GM12878 (cell line): ENCODE results near the gene HHIPL1. TPM values are rescaled to one million over a fixed set of nuclear protein-coding genes. Genes with fewer than 3 reads are reported as not detected.

ENCODE experiments used
- ATAC-seq: fragments of 200-7000 bp; cut with Tn5 transposase; 3 replicates; pipeline ENCODE4 v1.9.1; 2020; ENCODE audit warnings: mild to moderate bottlenecking, moderate library complexity
- BruUV-seq: library from RNA; stranded (reverse); fragments of 400-500 nt; replicated peaks from 2 replicates; lab custom pipeline; 2021; lab: Mats Ljungman, UMichigan
- CTCF ChIA-PET: fragments of 300-600 bp; sonication (Branson Sonifier 250); formaldehyde crosslinking; extraction: SDS; loops from one replicate; lab custom pipeline; 2021; ENCODE audit warnings: inconsistent platforms; lab: Yijun Ruan, JAX
- POLR2A ChIA-PET: fragments of 350-600 bp; formaldehyde crosslinking; extraction: SDS; loops from one replicate; lab custom pipeline; 2021; ENCODE audit warnings: inconsistent platforms; lab: Charles Lee
- RAD21 ChIA-PET: fragments of 300-600 bp; sonication (Branson Sonifier 250); formaldehyde crosslinking; loops from one replicate; lab custom pipeline; 2023; ENCODE audit warnings: antibody characterized with exemption; ENCODE audit not compliant: unreplicated experiment; lab: Charles Lee
- SMC1A ChIA-PET: fragments of 300-600 bp; sonication (Branson Sonifier 250); formaldehyde crosslinking; loops from one replicate; lab custom pipeline; 2023; ENCODE audit not compliant: unreplicated experiment, uncharacterized antibody; lab: Charles Lee
- DNase-seq: peaks from one replicate; pipeline ENCODE4 v3.0.0-alpha.2; 2011; ENCODE audit warnings: low read depth, low spot score
- FAIRE-seq: peaks from 3 replicates; lab custom pipeline; 2011; peaks lifted over from hg19 to GRCh38; lab: Jason Lieb, UNC
- H2AFZ ChIP-seq: 2 replicates; pipeline ENCODE4 v1.6.0; 2011; ENCODE audit warnings: low read depth, low read length, control low read depth; ENCODE audit not compliant: control insufficient read depth
- H3K27ac ChIP-seq: 2 replicates; pipeline ENCODE4 v1.5.1; 2011; ENCODE audit warnings: control low read depth; ENCODE audit not compliant: control insufficient read depth, insufficient read depth
- H3K27me3 ChIP-seq, 2 experiments: replicated peaks in 1 of 2; 2 replicates each; pipeline versions ENCODE4 v1.6.0 to v1.6.1; 2011; ENCODE audit warnings: low read length in 1 of 2; ENCODE audit not compliant: control insufficient read depth in 2 of 2, insufficient read depth in 2 of 2
- H3K36me3 ChIP-seq, 2 experiments: 2 replicates each; pipeline ENCODE4 v1.5.1; 2011; ENCODE audit warnings: low read length in 1 of 2; ENCODE audit not compliant: control insufficient read depth in 2 of 2, insufficient read depth in 2 of 2
- H3K4me1 ChIP-seq: 2 replicates; pipeline ENCODE4 v1.6.1; 2011; ENCODE audit warnings: mild to moderate bottlenecking, low read length, moderate library complexity, mixed read lengths; ENCODE audit not compliant: control insufficient read depth, insufficient read depth
- H3K4me2 ChIP-seq: 2 replicates; pipeline ENCODE4 v1.6.0; 2011; ENCODE audit warnings: control low read depth; ENCODE audit not compliant: control insufficient read depth, insufficient read depth
- H3K4me3 ChIP-seq: fragments of 200-600 bp; sonication (generic); 2 replicates; pipeline ENCODE4 v1.5.1; 2016
- H3K79me2 ChIP-seq: 2 replicates; pipeline ENCODE4 v1.6.0; 2011; ENCODE audit warnings: low read length; ENCODE audit not compliant: control insufficient read depth, insufficient read depth
- H3K9ac ChIP-seq: 2 replicates; pipeline ENCODE4 v1.8.0; 2011; ENCODE audit warnings: low read length, control low read depth, mixed read lengths; ENCODE audit not compliant: control insufficient read depth, insufficient read depth
- H3K9me3 ChIP-seq: replicated peaks from 3 replicates; pipeline ENCODE4 v1.5.1; 2011; ENCODE audit warnings: mild to moderate bottlenecking, low read length; ENCODE audit not compliant: control insufficient read depth, insufficient read depth
- H4K20me1 ChIP-seq: 2 replicates; pipeline ENCODE4 v1.6.0; 2011; ENCODE audit not compliant: control insufficient read depth, insufficient read depth
- FOXM1 ChIP-seq: IDR thresholded peaks from 2 replicates; pipeline ENCODE4 v1.6.1; 2012; ENCODE audit warnings: low read depth, mild to moderate bottlenecking, inconsistent platforms, low read length, moderate library complexity
- PAX5 ChIP-seq: IDR thresholded peaks from 2 replicates; pipeline ENCODE4 v1.6.1; 2011; ENCODE audit warnings: low read depth, low read length, borderline replicate concordance
- POLR2AphosphoS5 ChIP-seq: IDR thresholded peaks from 2 replicates; pipeline ENCODE4 v1.6.1; 2011; ENCODE audit warnings: mild to moderate bottlenecking, low read length, inconsistent platforms
- POU2F2 ChIP-seq: IDR thresholded peaks from 3 replicates; pipeline ENCODE4 v1.6.1; 2011; ENCODE audit warnings: low read depth, mild to moderate bottlenecking, low read length, borderline replicate concordance
- RCOR1 ChIP-seq: conservative IDR thresholded peaks from 2 replicates; pipeline ENCODE4 v1.6.1; 2012; ENCODE audit warnings: low read depth, low read length, improper control_type of control experiment
- SREBF2 ChIP-seq: IDR thresholded peaks from 2 replicates; pipeline ENCODE4 v1.6.1; 2012; ENCODE audit warnings: mild to moderate bottlenecking, low read length
- ZNF207 ChIP-seq: fragments of 450-650 bp; IDR thresholded peaks from 2 replicates; pipeline ENCODE4 v1.6.1; 2014; ENCODE audit warnings: antibody characterized with exemption, mild to moderate bottlenecking, borderline replicate concordance
- WGBS: methylation state at CpG from one replicate; pipeline ENCODE4 v1.1.6; 2016; ENCODE audit warnings: low lambda C conversion rate; ENCODE audit not compliant: insufficient replicate concordance, insufficient coverage; ENCODE audit errors: missing lambda C conversion rate; 5-methylcytosine and 5-hydroxymethylcytosine counted together
- in situ Hi-C: fragments of 300-500 bp; cut with MboI; formaldehyde crosslinking; loops from 9 replicates; pipeline ENCODE4 v1.14.3; 2018; ENCODE audit warnings: mixed read lengths
- intact Hi-C: fragments of 100-400 bp; cut with micrococcal nuclease; formaldehyde crosslinking; loops from one replicate; pipeline ENCODE4 v1.14.2; 2022; ENCODE audit not compliant: unreplicated experiment
- polyA plus RNA-seq, 11 experiments: library from polyadenylated mRNA; depleted of rRNA in 4 of 11; unstranded in 6 of 11; stranded (reverse) in 5 of 11; fragments of >200 nt; fragmentation: Nextera tagmentation in 4 of 11; fragmentation: Illumina TruSeq in 1 of 11; extraction: Ambion mirVana in 4 of 11; extraction: Trizol in 1 of 11; gene quantifications; 1 replicate in 1 of 11; 2 replicates in 10 of 11; pipeline versions ENCODE4 v1.2.1 to v1.2.3, GENCODE V29; 2011 to 2016; ENCODE audit warnings: inconsistent platforms in 2 of 11, missing spikeins in 2 of 11, low read depth in 1 of 11
- total RNA-seq, 4 experiments: library from RNA; depleted of rRNA in 3 of 4; stranded (reverse); fragments of >200 nt in 3 of 4; fragmentation: Illumina TruSeq in 1 of 4; extraction: Trizol in 1 of 4; gene quantifications; 2 replicates each; pipeline versions ENCODE4 v1.2.1 to v1.2.3, GENCODE V29; 2013 to 2021
- TF ChIP-seq, protein P1 (sequence below): IDR thresholded peaks from 2 replicates; pipeline ENCODE4 v1.6.1; 2012; ENCODE audit warnings: low read length, inconsistent platforms
- TF ChIP-seq, protein P2 (sequence below): IDR thresholded peaks from 2 replicates; pipeline ENCODE4 v1.6.1; 2012; ENCODE audit warnings: low read depth, low read length, improper control_type of control experiment
- TF ChIP-seq, protein P3 (sequence below): fragments of 450-650 bp; formaldehyde crosslinking; IDR thresholded peaks from 2 replicates; pipeline ENCODE4 v1.5.0; 2022; ENCODE audit warnings: mild to moderate bottlenecking, missing genetic modification characterization
- TF ChIP-seq, protein P4 (sequence below): fragments of 450-650 bp; IDR thresholded peaks from 2 replicates; pipeline ENCODE4 v1.6.1; 2017; ENCODE audit warnings: antibody characterized with exemption, mild to moderate bottlenecking, moderate library complexity
- TF ChIP-seq, protein P5 (sequence below): fragments of 150-350 bp; IDR thresholded peaks from 2 replicates; pipeline ENCODE4 v1.6.1; 2014; ENCODE audit warnings: mild to moderate bottlenecking, low read depth, low read length

HHIPL1 gene
- total and polyA plus RNA-seq, 10 of the 15 experiments (the other 5 are each of a cell fraction or from before 2014, with no cell fraction given): 0.09 TPM; not detected in 9

DNA sequence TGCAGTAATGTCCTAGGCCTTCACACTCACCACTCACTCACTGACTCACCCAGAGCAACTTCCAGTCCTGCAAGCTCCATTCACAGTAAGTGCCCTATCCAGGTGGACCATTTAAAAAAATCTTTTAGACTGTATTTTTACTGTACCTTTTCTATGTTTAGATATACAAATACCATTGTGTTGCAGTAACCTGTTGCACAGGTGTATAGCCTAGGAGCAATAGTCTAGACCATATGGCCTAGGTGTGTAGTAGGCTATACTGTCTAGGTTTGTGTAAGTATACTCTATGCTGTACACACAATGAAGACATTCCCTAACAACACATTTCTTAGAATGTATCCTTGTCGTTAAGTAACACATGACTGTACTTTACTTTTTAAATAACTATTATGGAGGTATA, 56.3 kb downstream of the HHIPL1 start:
- 85% methylated on average over 1 of the region's 1 CpG for WGBS

More for the DNA sequence above, 56.3 kb downstream of the HHIPL1 start:
- Histone ChIP-seq H3K9me3 (peaks cover 2% of the 10 kb centered on the region; the same call in 1 of the 3 replicates), H3K27me3 (peaks cover 0 to 1% of the 10 kb centered on the region in 2 experiments; a peak in 1 of 4 replicates), H3K27ac (no peak overlapping the region), H4K20me1 (no peaks in the 10 kb centered on the region), H3K9ac (no peak overlapping the region), H3K79me2 (no peaks in the 10 kb centered on the region), H3K36me3 (no peaks in the 10 kb centered on the region), H2AFZ (no peak overlapping the region), H3K4me1 (no peaks in the 10 kb centered on the region), H3K4me2 (no peak overlapping the region), H3K4me3 (no peak overlapping the region)
- in situ Hi-C loops (no loop called here), intact Hi-C loops (no loop called here)
- no TSS peak for BruUV-seq
- RAD21 ChIA-PET: no interaction called here
- no peak for DNase-seq
- POLR2A ChIA-PET: no interaction called here
- no peak for ATAC-seq
- CTCF ChIA-PET: interaction anchor here (1.3 to 1.5 kb wide), 2 partner anchors 17 to 197 kb away, joined by 3 to 6 read pairs; partner anchors contain the start of gene CYP46A1
- TF ChIP-seq, protein P1, sequence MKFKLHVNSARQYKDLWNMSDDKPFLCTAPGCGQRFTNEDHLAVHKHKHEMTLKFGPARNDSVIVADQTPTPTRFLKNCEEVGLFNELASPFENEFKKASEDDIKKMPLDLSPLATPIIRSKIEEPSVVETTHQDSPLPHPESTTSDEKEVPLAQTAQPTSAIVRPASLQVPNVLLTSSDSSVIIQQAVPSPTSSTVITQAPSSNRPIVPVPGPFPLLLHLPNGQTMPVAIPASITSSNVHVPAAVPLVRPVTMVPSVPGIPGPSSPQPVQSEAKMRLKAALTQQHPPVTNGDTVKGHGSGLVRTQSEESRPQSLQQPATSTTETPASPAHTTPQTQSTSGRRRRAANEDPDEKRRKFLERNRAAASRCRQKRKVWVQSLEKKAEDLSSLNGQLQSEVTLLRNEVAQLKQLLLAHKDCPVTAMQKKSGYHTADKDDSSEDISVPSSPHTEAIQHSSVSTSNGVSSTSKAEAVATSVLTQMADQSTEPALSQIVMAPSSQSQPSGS: no peak
- TF ChIP-seq RCOR1: no peak
- TF ChIP-seq, protein P2, sequence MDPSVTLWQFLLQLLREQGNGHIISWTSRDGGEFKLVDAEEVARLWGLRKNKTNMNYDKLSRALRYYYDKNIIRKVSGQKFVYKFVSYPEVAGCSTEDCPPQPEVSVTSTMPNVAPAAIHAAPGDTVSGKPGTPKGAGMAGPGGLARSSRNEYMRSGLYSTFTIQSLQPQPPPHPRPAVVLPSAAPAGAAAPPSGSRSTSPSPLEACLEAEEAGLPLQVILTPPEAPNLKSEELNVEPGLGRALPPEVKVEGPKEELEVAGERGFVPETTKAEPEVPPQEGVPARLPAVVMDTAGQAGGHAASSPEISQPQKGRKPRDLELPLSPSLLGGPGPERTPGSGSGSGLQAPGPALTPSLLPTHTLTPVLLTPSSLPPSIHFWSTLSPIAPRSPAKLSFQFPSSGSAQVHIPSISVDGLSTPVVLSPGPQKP: no peak
- TF ChIP-seq, protein P3, sequence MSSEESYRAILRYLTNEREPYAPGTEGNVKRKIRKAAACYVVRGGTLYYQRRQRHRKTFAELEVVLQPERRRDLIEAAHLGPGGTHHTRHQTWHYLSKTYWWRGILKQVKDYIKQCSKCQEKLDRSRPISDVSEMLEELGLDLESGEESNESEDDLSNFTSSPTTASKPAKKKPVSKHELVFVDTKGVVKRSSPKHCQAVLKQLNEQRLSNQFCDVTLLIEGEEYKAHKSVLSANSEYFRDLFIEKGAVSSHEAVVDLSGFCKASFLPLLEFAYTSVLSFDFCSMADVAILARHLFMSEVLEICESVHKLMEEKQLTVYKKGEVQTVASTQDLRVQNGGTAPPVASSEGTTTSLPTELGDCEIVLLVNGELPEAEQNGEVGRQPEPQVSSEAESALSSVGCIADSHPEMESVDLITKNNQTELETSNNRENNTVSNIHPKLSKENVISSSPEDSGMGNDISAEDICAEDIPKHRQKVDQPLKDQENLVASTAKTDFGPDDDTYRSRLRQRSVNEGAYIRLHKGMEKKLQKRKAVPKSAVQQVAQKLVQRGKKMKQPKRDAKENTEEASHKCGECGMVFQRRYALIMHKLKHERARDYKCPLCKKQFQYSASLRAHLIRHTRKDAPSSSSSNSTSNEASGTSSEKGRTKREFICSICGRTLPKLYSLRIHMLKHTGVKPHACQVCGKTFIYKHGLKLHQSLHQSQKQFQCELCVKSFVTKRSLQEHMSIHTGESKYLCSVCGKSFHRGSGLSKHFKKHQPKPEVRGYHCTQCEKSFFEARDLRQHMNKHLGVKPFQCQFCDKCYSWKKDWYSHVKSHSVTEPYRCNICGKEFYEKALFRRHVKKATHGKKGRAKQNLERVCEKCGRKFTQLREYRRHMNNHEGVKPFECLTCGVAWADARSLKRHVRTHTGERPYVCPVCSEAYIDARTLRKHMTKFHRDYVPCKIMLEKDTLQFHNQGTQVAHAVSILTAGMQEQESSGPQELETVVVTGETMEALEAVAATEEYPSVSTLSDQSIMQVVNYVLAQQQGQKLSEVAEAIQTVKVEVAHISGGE: no peak
- TF ChIP-seq POLR2AphosphoS5: no peak
- TF ChIP-seq PAX5: no peak
- TF ChIP-seq, protein P4, sequence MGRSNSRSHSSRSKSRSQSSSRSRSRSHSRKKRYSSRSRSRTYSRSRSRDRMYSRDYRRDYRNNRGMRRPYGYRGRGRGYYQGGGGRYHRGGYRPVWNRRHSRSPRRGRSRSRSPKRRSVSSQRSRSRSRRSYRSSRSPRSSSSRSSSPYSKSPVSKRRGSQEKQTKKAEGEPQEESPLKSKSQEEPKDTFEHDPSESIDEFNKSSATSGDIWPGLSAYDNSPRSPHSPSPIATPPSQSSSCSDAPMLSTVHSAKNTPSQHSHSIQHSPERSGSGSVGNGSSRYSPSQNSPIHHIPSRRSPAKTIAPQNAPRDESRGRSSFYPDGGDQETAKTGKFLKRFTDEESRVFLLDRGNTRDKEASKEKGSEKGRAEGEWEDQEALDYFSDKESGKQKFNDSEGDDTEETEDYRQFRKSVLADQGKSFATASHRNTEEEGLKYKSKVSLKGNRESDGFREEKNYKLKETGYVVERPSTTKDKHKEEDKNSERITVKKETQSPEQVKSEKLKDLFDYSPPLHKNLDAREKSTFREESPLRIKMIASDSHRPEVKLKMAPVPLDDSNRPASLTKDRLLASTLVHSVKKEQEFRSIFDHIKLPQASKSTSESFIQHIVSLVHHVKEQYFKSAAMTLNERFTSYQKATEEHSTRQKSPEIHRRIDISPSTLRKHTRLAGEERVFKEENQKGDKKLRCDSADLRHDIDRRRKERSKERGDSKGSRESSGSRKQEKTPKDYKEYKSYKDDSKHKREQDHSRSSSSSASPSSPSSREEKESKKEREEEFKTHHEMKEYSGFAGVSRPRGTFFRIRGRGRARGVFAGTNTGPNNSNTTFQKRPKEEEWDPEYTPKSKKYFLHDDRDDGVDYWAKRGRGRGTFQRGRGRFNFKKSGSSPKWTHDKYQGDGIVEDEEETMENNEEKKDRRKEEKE: no peak
- no peak for TF ChIP-seq SREBF2
- TF ChIP-seq, protein P5, sequence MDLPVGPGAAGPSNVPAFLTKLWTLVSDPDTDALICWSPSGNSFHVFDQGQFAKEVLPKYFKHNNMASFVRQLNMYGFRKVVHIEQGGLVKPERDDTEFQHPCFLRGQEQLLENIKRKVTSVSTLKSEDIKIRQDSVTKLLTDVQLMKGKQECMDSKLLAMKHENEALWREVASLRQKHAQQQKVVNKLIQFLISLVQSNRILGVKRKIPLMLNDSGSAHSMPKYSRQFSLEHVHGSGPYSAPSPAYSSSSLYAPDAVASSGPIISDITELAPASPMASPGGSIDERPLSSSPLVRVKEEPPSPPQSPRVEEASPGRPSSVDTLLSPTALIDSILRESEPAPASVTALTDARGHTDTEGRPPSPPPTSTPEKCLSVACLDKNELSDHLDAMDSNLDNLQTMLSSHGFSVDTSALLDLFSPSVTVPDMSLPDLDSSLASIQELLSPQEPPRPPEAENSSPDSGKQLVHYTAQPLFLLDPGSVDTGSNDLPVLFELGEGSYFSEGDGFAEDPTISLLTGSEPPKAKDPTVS: no peak
- TF ChIP-seq POU2F2: no peak
- TF ChIP-seq FOXM1: no peak
- no peak for TF ChIP-seq ZNF207
- no peak for FAIRE-seq
- SMC1A ChIA-PET: interaction anchor here (0.7 to 2.2 kb wide), 3 partner anchors 173 to 1216 kb away, joined by 3 to 5 read pairs (median 3); no protein-coding TSS in a partner anchor
